ENCODE data around the gene NUTM2E. TPM values are rescaled to one million over a fixed set of nuclear protein-coding genes. Genes with fewer than 3 reads are reported as not detected.
"Not testable (repeated sequence)": the region's sequence is repeated elsewhere in the genome, so short reads cannot be mapped to it uniquely, and the experiment has no call there.

The NUTM2E gene
- total and polyA plus RNA-seq, 2 donors (not counting 1 experiment from before 2014, with no cell fraction given), result 1.0 TPM; not detected in 1

- H3K4me1 Mint-ChIP-seq; H3K4me1 ChIP-seq (ENCODE audit: control insufficient read depth in 2 of 2, insufficient read depth in 2 of 2, low read length in 2 of 2); H4K20me1 ChIP-seq (ENCODE audit: control insufficient read depth, insufficient read depth, low read length, poor library complexity, severe bottlenecking); H3K27ac ChIP-seq (ENCODE audit: low read length in 2 of 2); H3K9ac ChIP-seq (ENCODE audit: low read length); H3K9me3 Mint-ChIP-seq (ENCODE audit: insufficient read depth); CTCF ChIA-PET; H3K27ac Mint-ChIP-seq; H3K9me3 ChIP-seq (ENCODE audit: control extremely low read depth in 1 of 3, control insufficient read depth in 2 of 3, insufficient read depth in 1 of 3, low read length in 2 of 3); intact Hi-C loops (cut with micrococcal nuclease); ATAC-seq (ENCODE audit: low read depth); POLR2A ChIA-PET; H3K4me2 ChIP-seq (replicated peaks; ENCODE audit: low read depth, low read length, poor library complexity, severe bottlenecking); H3K36me3 ChIP-seq (replicated peaks in 1 of 2; ENCODE audit: control extremely low read depth in 1 of 2, control insufficient read depth in 1 of 2, extremely low read depth in 1 of 2, insufficient read depth in 2 of 2, low read length in 1 of 2); H3K4me3 ChIP-seq (ENCODE audit: control extremely low read depth in 1 of 5, extremely low read depth in 1 of 5, insufficient read depth in 1 of 5, low read depth in 2 of 5, low read length in 4 of 5); H2AFZ ChIP-seq (ENCODE audit: insufficient read depth, low read depth, low read length, poor library complexity, severe bottlenecking); H3K27me3 ChIP-seq (replicated peaks in 1 of 4; ENCODE audit: control extremely low read depth in 1 of 4, control insufficient read depth in 3 of 4, insufficient read depth in 4 of 4, low read length in 3 of 4); H3K27me3 Mint-ChIP-seq; H3K79me2 ChIP-seq (ENCODE audit: control insufficient read depth, insufficient read depth, low read length); H3K4me3 Mint-ChIP-seq; DNase-seq: not testable (repeated sequence)
- no CpG with 5 or more reads among the region's 3 CpGs for WGBS (ENCODE audit: insufficient coverage)
Observed at GRCh38 chr10:79862803-79863202, 36.3 kb downstream of the NUTM2E start.

GRCh38 chr10:79866903-79867551 is 40.5 kb downstream of the NUTM2E start:
- H2AFZ ChIP-seq (ENCODE audit: insufficient read depth, low read depth, low read length, poor library complexity, severe bottlenecking); H3K9me3 ChIP-seq (ENCODE audit: control extremely low read depth in 1 of 3, control insufficient read depth in 2 of 3, insufficient read depth in 1 of 3, low read length in 2 of 3); H3K27me3 ChIP-seq (replicated peaks in 1 of 4; ENCODE audit: control extremely low read depth in 1 of 4, control insufficient read depth in 3 of 4, insufficient read depth in 4 of 4, low read length in 3 of 4); CTCF ChIA-PET; H3K27ac Mint-ChIP-seq; H3K36me3 ChIP-seq (replicated peaks in 1 of 2; ENCODE audit: control extremely low read depth in 1 of 2, control insufficient read depth in 1 of 2, extremely low read depth in 1 of 2, insufficient read depth in 2 of 2, low read length in 1 of 2); H3K9me3 Mint-ChIP-seq (ENCODE audit: insufficient read depth); H3K4me1 ChIP-seq (ENCODE audit: control insufficient read depth in 2 of 2, insufficient read depth in 2 of 2, low read length in 2 of 2); ATAC-seq (ENCODE audit: low read depth); intact Hi-C loops (cut with micrococcal nuclease); H3K9ac ChIP-seq (ENCODE audit: low read length); H3K4me1 Mint-ChIP-seq; DNase-seq; POLR2A ChIA-PET; H3K4me2 ChIP-seq (replicated peaks; ENCODE audit: low read depth, low read length, poor library complexity, severe bottlenecking); H3K27me3 Mint-ChIP-seq; H4K20me1 ChIP-seq (ENCODE audit: control insufficient read depth, insufficient read depth, low read length, poor library complexity, severe bottlenecking); H3K4me3 ChIP-seq (ENCODE audit: control extremely low read depth in 1 of 5, extremely low read depth in 1 of 5, insufficient read depth in 1 of 5, low read depth in 2 of 5, low read length in 4 of 5); H3K79me2 ChIP-seq (ENCODE audit: control insufficient read depth, insufficient read depth, low read length); H3K27ac ChIP-seq (ENCODE audit: low read length in 2 of 2); H3K4me3 Mint-ChIP-seq: not testable (repeated sequence)
- WGBS (ENCODE audit: insufficient coverage), result no CpG with 5 or more reads among the region's 9 CpGs

GRCh38 chr10:79868023-79868422 is 41.5 kb downstream of the NUTM2E start:
- no CpG with 5 or more reads among the region's 7 CpGs for WGBS (ENCODE audit: insufficient coverage)
- H2AFZ ChIP-seq (ENCODE audit: insufficient read depth, low read depth, low read length, poor library complexity, severe bottlenecking); H3K27me3 ChIP-seq (replicated peaks in 1 of 4; ENCODE audit: control extremely low read depth in 1 of 4, control insufficient read depth in 3 of 4, insufficient read depth in 4 of 4, low read length in 3 of 4); H3K27ac ChIP-seq (ENCODE audit: low read length in 2 of 2); intact Hi-C loops (cut with micrococcal nuclease); CTCF ChIA-PET; H3K4me1 Mint-ChIP-seq; H3K4me1 ChIP-seq (ENCODE audit: control insufficient read depth in 2 of 2, insufficient read depth in 2 of 2, low read length in 2 of 2); H3K4me2 ChIP-seq (replicated peaks; ENCODE audit: low read depth, low read length, poor library complexity, severe bottlenecking); H3K4me3 Mint-ChIP-seq; H3K9me3 ChIP-seq (ENCODE audit: control extremely low read depth in 1 of 3, control insufficient read depth in 2 of 3, insufficient read depth in 1 of 3, low read length in 2 of 3); H4K20me1 ChIP-seq (ENCODE audit: control insufficient read depth, insufficient read depth, low read length, poor library complexity, severe bottlenecking); POLR2A ChIA-PET; ATAC-seq (ENCODE audit: low read depth); H3K36me3 ChIP-seq (replicated peaks in 1 of 2; ENCODE audit: control extremely low read depth in 1 of 2, control insufficient read depth in 1 of 2, extremely low read depth in 1 of 2, insufficient read depth in 2 of 2, low read length in 1 of 2); H3K79me2 ChIP-seq (ENCODE audit: control insufficient read depth, insufficient read depth, low read length); H3K27ac Mint-ChIP-seq; H3K9me3 Mint-ChIP-seq (ENCODE audit: insufficient read depth); H3K4me3 ChIP-seq (ENCODE audit: control extremely low read depth in 1 of 5, extremely low read depth in 1 of 5, insufficient read depth in 1 of 5, low read depth in 2 of 5, low read length in 4 of 5); DNase-seq; H3K9ac ChIP-seq (ENCODE audit: low read length); H3K27me3 Mint-ChIP-seq: not testable (repeated sequence)

GRCh38 chr10:79869439-79870097 is 43.0 kb downstream of the NUTM2E start:
- H3K27ac Mint-ChIP-seq; H2AFZ ChIP-seq (ENCODE audit: insufficient read depth, low read depth, low read length, poor library complexity, severe bottlenecking); H4K20me1 ChIP-seq (ENCODE audit: control insufficient read depth, insufficient read depth, low read length, poor library complexity, severe bottlenecking); H3K27me3 Mint-ChIP-seq; H3K4me3 ChIP-seq (ENCODE audit: control extremely low read depth in 1 of 5, extremely low read depth in 1 of 5, insufficient read depth in 1 of 5, low read depth in 2 of 5, low read length in 4 of 5); CTCF ChIA-PET; ATAC-seq (ENCODE audit: low read depth); H3K9ac ChIP-seq (ENCODE audit: low read length); H3K9me3 ChIP-seq (ENCODE audit: control extremely low read depth in 1 of 3, control insufficient read depth in 2 of 3, insufficient read depth in 1 of 3, low read length in 2 of 3); H3K4me1 Mint-ChIP-seq; H3K9me3 Mint-ChIP-seq (ENCODE audit: insufficient read depth); H3K4me1 ChIP-seq (ENCODE audit: control insufficient read depth in 2 of 2, insufficient read depth in 2 of 2, low read length in 2 of 2); H3K4me2 ChIP-seq (replicated peaks; ENCODE audit: low read depth, low read length, poor library complexity, severe bottlenecking); POLR2A ChIA-PET; H3K4me3 Mint-ChIP-seq; DNase-seq; intact Hi-C loops (cut with micrococcal nuclease); H3K79me2 ChIP-seq (ENCODE audit: control insufficient read depth, insufficient read depth, low read length); H3K36me3 ChIP-seq (replicated peaks in 1 of 2; ENCODE audit: control extremely low read depth in 1 of 2, control insufficient read depth in 1 of 2, extremely low read depth in 1 of 2, insufficient read depth in 2 of 2, low read length in 1 of 2); H3K27ac ChIP-seq (ENCODE audit: low read length in 2 of 2); H3K27me3 ChIP-seq (replicated peaks in 1 of 4; ENCODE audit: control extremely low read depth in 1 of 4, control insufficient read depth in 3 of 4, insufficient read depth in 4 of 4, low read length in 3 of 4): not testable (repeated sequence)
- WGBS (ENCODE audit: insufficient coverage), result no CpG with 5 or more reads among the region's 5 CpGs
